Measurements from ENCODE around the gene RAPGEF4.

The RAPGEF4 gene

DNA sequence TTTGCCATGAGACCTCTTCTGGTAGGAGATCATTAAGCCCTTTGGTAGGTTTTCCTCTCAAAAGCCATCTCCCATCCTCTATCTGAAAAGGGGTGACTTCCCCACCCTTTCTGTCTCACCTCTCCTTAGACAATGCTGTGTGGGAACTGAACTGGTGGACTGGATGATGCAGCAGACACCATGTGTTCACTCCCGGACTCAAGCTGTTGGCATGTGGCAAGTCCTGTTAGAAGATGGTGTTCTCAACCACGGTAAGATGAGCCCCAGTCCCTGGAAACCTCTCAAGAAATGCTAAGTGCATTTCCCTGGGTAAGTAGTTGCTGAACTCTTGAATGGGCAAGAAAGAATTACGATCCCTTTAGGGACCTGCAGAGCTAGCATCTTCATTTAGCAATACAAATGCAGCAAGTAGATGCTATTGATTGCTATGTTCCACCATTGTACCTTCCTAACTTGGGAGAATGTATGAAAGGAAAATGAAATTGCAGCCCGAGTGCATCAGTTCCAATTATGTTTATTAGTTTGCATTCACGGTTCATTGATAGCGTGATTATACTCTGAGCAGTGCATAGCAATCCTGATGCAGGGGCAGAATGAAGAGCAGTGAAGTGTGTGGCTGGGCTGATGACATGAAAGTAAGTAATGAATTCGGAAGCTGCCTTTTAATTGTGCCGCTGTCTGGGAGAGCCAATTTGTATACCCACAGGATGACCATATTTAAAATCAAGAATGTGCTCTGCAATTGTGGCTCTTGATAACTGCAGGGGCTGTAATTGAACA is 230.0 kb downstream of the RAPGEF4 start:
- TF ChIP-seq FOXP2 (optimal IDR thresholded peaks at IDR 0.05; ENCODE audit: borderline replicate concordance, extremely low read depth, extremely low read length, insufficient read depth), result no peak
- no peak for TF ChIP-seq POLR2AphosphoS5 (IDR thresholded peaks at IDR 0.05; ENCODE audit: low read depth, low read length)
- TF ChIP-seq, protein P1, sequence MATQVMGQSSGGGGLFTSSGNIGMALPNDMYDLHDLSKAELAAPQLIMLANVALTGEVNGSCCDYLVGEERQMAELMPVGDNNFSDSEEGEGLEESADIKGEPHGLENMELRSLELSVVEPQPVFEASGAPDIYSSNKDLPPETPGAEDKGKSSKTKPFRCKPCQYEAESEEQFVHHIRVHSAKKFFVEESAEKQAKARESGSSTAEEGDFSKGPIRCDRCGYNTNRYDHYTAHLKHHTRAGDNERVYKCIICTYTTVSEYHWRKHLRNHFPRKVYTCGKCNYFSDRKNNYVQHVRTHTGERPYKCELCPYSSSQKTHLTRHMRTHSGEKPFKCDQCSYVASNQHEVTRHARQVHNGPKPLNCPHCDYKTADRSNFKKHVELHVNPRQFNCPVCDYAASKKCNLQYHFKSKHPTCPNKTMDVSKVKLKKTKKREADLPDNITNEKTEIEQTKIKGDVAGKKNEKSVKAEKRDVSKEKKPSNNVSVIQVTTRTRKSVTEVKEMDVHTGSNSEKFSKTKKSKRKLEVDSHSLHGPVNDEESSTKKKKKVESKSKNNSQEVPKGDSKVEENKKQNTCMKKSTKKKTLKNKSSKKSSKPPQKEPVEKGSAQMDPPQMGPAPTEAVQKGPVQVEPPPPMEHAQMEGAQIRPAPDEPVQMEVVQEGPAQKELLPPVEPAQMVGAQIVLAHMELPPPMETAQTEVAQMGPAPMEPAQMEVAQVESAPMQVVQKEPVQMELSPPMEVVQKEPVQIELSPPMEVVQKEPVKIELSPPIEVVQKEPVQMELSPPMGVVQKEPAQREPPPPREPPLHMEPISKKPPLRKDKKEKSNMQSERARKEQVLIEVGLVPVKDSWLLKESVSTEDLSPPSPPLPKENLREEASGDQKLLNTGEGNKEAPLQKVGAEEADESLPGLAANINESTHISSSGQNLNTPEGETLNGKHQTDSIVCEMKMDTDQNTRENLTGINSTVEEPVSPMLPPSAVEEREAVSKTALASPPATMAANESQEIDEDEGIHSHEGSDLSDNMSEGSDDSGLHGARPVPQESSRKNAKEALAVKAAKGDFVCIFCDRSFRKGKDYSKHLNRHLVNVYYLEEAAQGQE (IDR thresholded peaks at IDR 0.05; ENCODE audit: insufficient read depth in 1 of 2, low read depth in 2 of 2, low read length in 2 of 2), result no peak
- no peak for TF ChIP-seq TAF1 (IDR thresholded peaks at IDR 0.05; ENCODE audit: borderline replicate concordance, insufficient read depth, low read length)
- no peak for TF ChIP-seq SIN3A (IDR thresholded peaks at IDR 0.05; ENCODE audit: borderline replicate concordance, insufficient read depth, low read length)

DNA sequence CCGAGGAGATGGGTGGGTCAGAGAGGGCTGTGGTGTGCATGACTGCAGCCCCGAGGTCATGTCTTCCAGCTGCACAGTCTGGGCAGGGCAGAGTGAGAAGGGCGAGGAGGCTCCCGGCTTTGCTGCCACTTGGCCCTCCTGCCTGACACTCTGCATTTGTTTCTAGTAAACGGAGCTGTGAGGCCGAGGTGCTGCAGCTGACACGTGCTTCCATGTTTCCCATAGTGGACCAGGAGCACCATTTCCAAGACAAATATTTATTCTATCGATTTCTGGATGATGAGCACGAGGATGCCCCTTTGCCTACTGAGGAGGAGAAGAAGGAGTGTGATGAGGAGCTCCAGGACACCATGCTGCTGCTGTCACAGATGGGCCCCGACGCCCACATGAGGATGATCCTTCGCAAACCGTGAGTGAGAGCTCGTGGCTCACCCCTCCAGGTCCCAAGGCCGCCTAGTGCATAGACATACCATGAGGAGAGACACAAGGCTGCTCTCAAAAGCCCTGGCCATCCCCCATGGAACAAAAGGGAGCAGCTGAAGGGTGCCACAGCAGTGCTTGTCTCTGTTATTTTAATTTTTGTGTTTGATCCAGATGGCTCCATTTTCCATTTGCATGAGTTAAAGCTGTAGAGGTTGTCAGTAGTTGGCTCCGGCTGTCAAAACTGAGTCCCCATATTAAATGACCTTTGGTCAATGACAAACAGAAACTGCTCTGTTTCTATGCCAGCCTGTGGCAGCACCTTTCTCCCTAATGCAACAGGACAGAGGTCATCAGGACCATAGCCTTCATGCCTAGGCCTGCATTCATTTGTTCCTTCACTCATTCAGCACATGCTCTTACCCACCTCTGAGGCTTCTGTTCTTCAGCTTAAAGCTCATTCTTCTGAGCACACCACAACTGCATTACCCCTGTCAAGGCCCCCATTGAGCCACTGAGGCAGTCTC is 231.7 kb downstream of the RAPGEF4 start:
- TF ChIP-seq POLR2AphosphoS5 (IDR thresholded peaks at IDR 0.05; ENCODE audit: low read depth, low read length), result no peak
- TF ChIP-seq SIN3A (IDR thresholded peaks at IDR 0.05; ENCODE audit: borderline replicate concordance, insufficient read depth, low read length), result no peak
- TF ChIP-seq FOXP2 (optimal IDR thresholded peaks at IDR 0.05; ENCODE audit: borderline replicate concordance, extremely low read depth, extremely low read length, insufficient read depth), result no peak
- no peak for TF ChIP-seq TAF1 (IDR thresholded peaks at IDR 0.05; ENCODE audit: borderline replicate concordance, insufficient read depth, low read length)
- TF ChIP-seq, protein P1 (IDR thresholded peaks at IDR 0.05; ENCODE audit: insufficient read depth in 1 of 2, low read depth in 2 of 2, low read length in 2 of 2), result no peak

DNA sequence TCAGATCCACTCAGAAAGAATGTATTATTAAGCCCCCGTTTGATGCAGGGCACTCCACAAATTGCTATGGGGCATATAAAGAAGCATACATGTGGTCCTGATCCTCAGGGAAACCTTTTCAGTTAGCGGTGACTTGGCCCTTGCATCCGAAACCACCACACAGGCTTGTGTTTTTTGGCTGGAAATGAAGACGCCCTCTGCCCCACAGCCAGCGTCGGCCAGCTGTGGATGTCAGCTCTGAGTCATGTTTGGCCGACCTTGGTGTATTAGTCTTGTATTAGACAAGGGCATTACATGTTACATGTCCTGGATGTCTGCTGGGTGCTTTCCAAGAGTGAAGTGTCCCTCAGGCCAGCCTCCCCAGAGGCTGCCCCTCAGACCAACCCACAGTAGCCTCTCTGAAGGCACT is 232.4 kb downstream of the RAPGEF4 start:
- TF ChIP-seq FOXP2 (optimal IDR thresholded peaks at IDR 0.05; ENCODE audit: borderline replicate concordance, extremely low read depth, extremely low read length, insufficient read depth) (peak; percentile 55), SIN3A (IDR thresholded peaks at IDR 0.05; ENCODE audit: borderline replicate concordance, insufficient read depth, low read length) (peak; percentile 21; the same call in 1 of the 2 replicates), TAF1 (IDR thresholded peaks at IDR 0.05; ENCODE audit: borderline replicate concordance, insufficient read depth, low read length) (no peak)
- TF ChIP-seq, protein P1 (IDR thresholded peaks at IDR 0.05; ENCODE audit: insufficient read depth in 1 of 2, low read depth in 2 of 2, low read length in 2 of 2), result 0 out of 4 replicates have a peak, but pooled peaks of 1 of the 2 experiments have one; percentile 46

DNA sequence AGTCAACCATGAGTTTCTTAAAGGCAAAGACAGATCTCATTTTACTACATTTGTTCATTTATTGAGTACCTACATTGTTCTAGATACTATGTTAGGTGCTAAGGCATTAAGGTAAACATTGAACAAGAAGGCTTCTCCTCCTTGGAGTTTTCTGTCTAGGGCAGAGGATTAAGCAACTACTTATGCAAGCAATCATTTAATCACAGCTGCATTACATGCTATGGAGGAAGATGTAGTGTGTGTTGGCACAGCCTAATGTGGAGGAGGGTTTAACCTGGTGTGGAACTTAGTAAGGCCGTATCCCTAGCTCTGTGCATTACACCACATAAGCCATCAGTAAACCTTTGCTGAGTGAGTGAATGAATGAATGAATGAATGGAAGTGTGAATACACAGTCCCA is 233.5 kb downstream of the RAPGEF4 start:
- TF ChIP-seq FOXP2 (optimal IDR thresholded peaks at IDR 0.05; ENCODE audit: borderline replicate concordance, extremely low read depth, extremely low read length, insufficient read depth) (no peak), POLR2AphosphoS5 (IDR thresholded peaks at IDR 0.05; ENCODE audit: low read depth, low read length) (no peak), SIN3A (IDR thresholded peaks at IDR 0.05; ENCODE audit: borderline replicate concordance, insufficient read depth, low read length) (no peak), TAF1 (IDR thresholded peaks at IDR 0.05; ENCODE audit: borderline replicate concordance, insufficient read depth, low read length) (no peak)
- TF ChIP-seq, protein P1 (IDR thresholded peaks at IDR 0.05; ENCODE audit: insufficient read depth in 1 of 2, low read depth in 2 of 2, low read length in 2 of 2), result no peak
